DMS 273 treated with DMSO at 0.1 percent for 48 hours (cell line): Measurements from ENCODE around the gene TERT.
"Not testable (repeated sequence)": the region's sequence is repeated elsewhere in the genome, so short reads cannot be mapped to it uniquely, and the experiment has no call there.

Source experiments
- DNase-seq: peaks from one replicate; lab custom pipeline; 2025; lab: John Stamatoyannopoulos, UW

Gene TERT

GRCh38 chr5:1278656-1279442, 16.0 kb downstream of the TERT start:
- no peak for DNase-seq

DNA sequence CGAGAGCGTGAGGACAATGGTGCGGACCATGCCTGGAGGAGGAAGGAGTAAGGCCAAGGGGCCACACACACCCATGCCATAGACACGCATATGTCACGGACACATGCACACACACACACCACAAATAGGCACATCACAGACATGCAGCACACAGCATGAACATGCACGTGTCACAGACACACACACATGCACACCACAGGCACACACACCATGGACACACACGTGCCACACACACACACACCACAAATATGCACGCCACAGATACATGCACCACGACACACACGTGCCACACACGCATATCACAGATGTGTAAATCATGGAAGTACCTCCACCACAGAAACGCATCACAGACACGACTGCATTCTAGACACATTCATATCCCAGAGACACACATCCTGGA, 16.7 kb downstream of the TERT start:
- no peak for DNase-seq

- no peak for DNase-seq
Measured at GRCh38 chr5:1277781-1278180, 17.1 kb downstream of the TERT start.

DNA sequence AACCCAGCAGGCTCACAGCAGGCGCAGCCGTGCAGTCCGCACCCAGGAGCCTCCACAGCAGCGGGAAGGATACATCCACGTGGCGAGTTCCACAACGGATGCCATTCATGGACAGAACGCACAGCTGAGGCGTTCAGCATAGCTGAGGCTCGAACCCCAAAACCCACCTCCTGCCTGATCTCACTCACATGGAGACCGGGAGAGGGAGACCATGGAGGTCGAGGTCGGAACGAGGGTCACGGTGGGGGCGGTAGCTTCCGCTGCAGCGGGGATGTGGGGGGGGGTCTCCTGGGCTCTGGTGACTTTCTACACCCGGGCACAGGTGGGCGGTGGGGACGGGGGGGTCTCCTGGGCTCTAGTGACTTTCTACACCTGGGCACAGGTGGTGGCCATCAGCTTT, 17.5 kb downstream of the TERT start:
- no peak for DNase-seq

- DNase-seq: no peak
Measured at GRCh38 chr5:1276930-1277329, 17.9 kb downstream of the TERT start.

- DNase-seq: not testable (repeated sequence)
Measured at GRCh38 chr5:1275397-1276391, 19.2 kb downstream of the TERT start.

DNA sequence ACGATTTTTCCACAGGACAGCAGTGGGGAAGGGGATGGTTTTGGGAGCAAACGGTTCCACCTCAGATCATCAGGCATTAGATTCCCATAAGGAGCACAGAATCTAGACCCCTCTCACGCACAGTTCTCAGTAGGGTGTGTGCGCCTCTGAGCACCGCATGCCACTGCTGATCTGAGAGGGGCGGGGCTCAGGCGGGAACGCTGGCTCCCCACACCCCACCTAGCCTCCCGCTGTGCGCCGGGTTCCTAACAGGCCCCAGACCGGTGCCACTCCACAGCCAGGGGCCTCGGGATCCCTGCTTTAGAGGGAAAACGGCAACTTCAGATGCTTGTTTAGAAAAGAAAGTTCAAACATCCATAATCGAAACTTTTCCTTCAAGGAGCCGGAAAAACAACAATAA, 20.4 kb downstream of the TERT start:
- DNase-seq: no peak

- no peak for DNase-seq
Measured at GRCh38 chr5:1273745-1274144, 21.1 kb downstream of the TERT start.

DNA sequence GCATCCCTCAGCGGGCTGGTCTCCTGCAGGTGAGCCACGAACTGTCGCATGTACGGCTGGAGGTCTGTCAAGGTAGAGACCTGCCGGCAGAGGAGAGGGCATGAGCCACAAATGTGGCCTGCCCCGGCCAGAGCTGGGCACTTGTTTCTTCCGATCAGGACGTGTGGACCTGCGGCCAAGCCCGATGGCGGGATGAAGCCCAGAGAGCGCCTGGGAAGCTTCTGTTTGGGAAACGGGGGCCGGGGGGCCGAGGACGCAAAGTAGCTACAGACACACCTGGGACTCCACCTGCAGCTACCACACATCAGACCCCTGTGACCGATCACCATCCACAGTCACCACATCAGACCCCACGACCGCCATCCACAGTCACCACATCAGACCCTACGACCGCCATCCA, 22.7 kb downstream of the TERT start:
- no peak for DNase-seq

GRCh38 chr5:1270933-1271914, 23.6 kb downstream of the TERT start:
- DNase-seq: no peak

GRCh38 chr5:1270426-1270825, 24.4 kb downstream of the TERT start:
- no peak for DNase-seq

DNA sequence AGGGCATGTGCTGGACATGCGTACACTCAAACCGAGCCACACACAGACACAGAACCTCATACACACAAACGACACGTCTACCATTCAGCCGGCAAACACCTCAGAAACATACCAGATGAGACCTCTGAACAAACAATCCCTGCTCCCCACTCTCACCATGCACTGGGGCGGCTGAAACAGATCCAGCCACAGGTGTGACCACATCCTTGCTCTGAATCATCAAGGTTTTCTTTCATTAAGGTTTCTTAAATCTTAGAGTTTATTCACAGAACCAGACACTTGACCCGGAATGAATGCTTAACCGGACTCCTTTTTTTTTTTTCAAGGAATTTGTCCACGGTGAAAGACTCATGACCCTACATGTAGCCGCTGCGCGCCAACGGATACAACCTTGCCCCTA, 26.2 kb downstream of the TERT start:
- DNase-seq: no peak

DNA sequence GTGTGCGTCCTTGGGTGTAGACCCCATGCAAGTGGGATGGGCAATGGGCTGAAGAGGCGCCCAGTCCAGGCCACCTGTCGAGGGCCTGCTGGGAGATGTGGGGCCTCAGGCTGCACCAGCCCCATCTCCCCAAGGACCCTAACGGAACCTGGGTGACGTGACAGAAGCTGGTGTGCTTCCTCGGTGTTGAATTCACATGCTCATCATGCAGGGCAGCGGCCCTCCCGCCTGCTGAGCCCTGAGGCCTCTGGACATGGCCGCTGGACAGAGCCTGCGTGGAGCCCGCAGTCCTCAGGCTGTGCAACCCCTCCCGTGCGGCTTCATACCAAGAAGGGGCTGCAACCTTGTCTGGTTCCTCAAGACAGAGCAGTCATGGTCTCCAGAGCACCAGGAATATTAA, 26.8 kb downstream of the TERT start:
- no peak for DNase-seq

DNA sequence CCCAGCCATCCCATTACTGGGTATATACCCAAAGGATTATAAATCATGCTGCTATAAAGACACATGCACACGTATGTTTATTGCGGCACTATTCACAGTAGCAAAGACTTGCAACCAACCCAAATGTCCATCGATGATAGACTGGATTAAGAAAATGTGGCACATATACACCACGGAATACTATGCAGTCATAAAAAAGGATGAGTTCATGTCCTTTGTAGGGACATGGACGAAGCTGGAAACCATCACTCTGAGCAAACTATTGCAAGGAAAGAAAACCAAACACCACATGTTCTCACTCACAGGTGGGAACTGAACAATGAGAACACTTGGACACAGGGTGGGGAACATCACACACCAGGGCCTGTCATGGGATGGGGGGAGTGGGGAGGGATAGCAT, 27.4 kb downstream of the TERT start:
- DNase-seq: not testable (repeated sequence)

DNA sequence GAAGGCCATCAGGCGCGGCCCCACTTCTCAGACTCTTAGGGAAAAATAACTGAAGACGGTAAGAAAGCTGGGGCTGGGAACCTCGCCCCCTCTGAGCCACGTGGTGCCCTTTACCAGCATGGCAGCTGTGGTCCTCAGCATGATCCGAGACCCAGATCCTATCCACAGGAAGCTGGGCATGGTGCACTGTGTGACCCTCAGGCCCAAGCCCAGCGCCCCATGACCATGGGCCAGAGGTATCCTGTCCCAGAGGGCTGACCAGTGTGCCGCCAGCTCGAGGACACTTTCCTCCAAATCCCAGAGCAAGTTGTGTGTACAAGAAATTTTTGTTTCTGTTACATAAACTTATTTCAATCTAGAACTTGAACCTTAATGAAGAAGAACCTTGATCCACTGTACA, 28.1 kb downstream of the TERT start:
- no peak for DNase-seq

DNA sequence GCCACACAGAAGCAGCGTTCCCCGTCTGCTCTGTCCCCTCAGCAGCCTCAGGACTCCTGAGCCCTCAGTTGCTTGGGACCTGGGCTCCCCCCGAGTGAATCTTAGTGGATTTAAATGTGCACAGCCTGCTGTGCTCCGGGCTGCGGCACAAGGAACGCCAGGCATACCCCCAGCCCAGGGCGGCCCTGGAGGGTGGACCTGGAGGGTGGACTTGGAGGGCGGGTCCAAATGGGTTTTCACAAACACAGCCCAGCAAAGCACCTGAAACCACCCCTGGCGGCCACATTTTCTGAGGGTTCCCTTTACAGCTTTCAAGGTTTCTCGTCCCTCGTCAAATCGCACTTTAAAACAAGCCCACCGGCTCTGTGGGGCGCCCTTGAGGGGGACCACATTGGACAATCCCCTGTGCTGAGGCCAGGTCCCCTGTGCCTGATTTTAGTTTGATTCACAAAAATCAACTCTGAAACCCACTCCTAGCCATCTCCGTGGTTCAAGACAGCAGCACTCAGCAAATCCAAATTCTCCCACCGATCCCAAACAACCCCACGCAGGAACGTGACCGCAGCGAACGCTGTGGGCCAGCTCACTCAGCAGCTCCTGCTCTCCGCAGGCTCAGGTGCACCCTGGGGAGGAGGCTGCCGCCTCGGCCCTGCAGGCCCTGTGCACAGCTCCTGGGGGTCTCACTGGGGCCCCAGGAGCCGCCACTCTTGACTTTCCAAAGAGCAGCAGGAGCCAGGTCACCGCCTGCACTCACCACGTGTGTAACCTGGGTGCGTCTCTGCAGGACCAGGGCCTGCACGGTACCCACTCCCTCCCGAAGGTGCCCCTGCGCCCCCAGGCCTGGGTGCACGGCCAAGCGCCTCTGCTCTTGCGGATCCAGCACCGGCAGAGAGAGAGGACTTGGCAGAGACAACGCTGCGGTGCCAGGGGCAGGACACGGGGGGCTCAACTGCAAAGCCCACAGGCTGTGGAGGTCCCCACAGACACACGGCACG, 29.1 kb downstream of the TERT start:
- no peak for DNase-seq

DNA sequence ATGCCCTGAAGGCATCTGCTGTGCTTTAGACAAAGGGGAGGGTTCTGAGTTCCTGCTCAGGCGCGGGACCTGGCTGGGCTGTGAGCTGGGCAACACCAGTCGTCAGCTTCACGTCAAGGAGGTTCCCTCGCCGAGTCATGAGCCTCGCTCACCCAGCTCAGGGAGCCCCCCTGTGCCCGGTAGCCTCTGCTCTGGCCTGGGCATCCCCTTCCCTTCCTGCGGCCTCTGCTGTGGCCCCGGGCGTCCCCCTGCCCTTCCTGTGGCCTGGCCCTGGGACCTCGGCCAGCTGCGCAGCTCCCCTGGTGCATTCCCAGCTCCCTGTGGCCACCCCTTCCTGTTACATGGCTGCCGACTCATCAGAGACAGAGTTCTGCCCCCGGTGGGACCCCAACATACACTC, 29.8 kb downstream of the TERT start:
- no peak for DNase-seq

- no peak for DNase-seq
Measured at GRCh38 chr5:1264211-1264610, 30.7 kb downstream of the TERT start.

- DNase-seq: no peak
Measured at GRCh38 chr5:1262381-1262780, 32.5 kb downstream of the TERT start.

- DNase-seq: no peak
Measured at GRCh38 chr5:1261643-1262042, 33.2 kb downstream of the TERT start.
